GM12878 (cell line): ENCODE measurements around the gene LNX2.

ENCODE experiments used
- ATF3 ChIP-seq: IDR thresholded peaks from 2 replicates; pipeline ENCODE4 v1.6.1; 2011; ENCODE audit warnings: low read depth, mild to moderate bottlenecking, low read length, moderate library complexity, borderline replicate concordance; ENCODE audit errors: extremely low read depth
- BACH1 ChIP-seq: fragments of 450-650 bp; IDR thresholded peaks from 2 replicates; pipeline ENCODE4 v1.6.1; 2017; ENCODE audit warnings: mild to moderate bottlenecking, borderline replicate concordance
- CREM ChIP-seq: IDR thresholded peaks from 2 replicates; pipeline ENCODE4 v1.6.1; 2014; ENCODE audit warnings: antibody characterized with exemption, low read depth
- GABPA ChIP-seq: IDR thresholded peaks from 2 replicates; pipeline ENCODE4 v1.6.1; 2014; ENCODE audit warnings: antibody characterized with exemption, low read depth, mild to moderate bottlenecking, inconsistent platforms
- GATAD2B ChIP-seq: fragments of 450-650 bp; conservative IDR thresholded peaks from 2 replicates; pipeline ENCODE4 v1.6.1; 2017; ENCODE audit warnings: low read depth, mild to moderate bottlenecking, moderate library complexity
- JUNB ChIP-seq: IDR thresholded peaks from 2 replicates; pipeline ENCODE4 v1.6.1; 2016; ENCODE audit warnings: antibody characterized with exemption, mild to moderate bottlenecking
- MTA3 ChIP-seq: IDR thresholded peaks from 2 replicates; pipeline ENCODE4 v1.6.1; 2012; ENCODE audit warnings: low read length, inconsistent platforms, borderline replicate concordance
- MXI1 ChIP-seq: fragments of 150-350 bp; IDR thresholded peaks from 2 replicates; pipeline ENCODE4 v1.6.1; 2011; ENCODE audit warnings: low read depth, mild to moderate bottlenecking, inconsistent platforms, low read length, improper control_type of control experiment
- MYC ChIP-seq: IDR thresholded peaks from 2 replicates; pipeline ENCODE4 v1.6.1; 2011; ENCODE audit warnings: mild to moderate bottlenecking, low read length, moderate library complexity, inconsistent platforms; ENCODE audit not compliant: insufficient read depth, insufficient replicate concordance, insufficient read length, severe bottlenecking
- POLR2A ChIP-seq: IDR thresholded peaks from 2 replicates; pipeline ENCODE4 v1.6.1; 2011; ENCODE audit warnings: low read depth, mild to moderate bottlenecking, low read length
- TF ChIP-seq, protein P1 (sequence below), 3 experiments: IDR thresholded peaks in 2 of 3; conservative IDR thresholded peaks in 1 of 3; 2 replicates each; pipeline ENCODE4 v1.5.1; 2011; ENCODE audit warnings: low read depth in 3 of 3, low read length in 3 of 3, mild to moderate bottlenecking in 3 of 3, control low read depth in 2 of 3, moderate library complexity in 2 of 3, inconsistent platforms in 1 of 3, mixed read lengths in 1 of 3; ENCODE audit not compliant: control insufficient read depth in 2 of 3, insufficient read depth in 1 of 3; ENCODE audit errors: extremely low read depth in 1 of 3

GRCh38 chr13:27665761-27666160 is 45.4 kb upstream of the LNX2 start:
- TF ChIP-seq, protein P1, sequence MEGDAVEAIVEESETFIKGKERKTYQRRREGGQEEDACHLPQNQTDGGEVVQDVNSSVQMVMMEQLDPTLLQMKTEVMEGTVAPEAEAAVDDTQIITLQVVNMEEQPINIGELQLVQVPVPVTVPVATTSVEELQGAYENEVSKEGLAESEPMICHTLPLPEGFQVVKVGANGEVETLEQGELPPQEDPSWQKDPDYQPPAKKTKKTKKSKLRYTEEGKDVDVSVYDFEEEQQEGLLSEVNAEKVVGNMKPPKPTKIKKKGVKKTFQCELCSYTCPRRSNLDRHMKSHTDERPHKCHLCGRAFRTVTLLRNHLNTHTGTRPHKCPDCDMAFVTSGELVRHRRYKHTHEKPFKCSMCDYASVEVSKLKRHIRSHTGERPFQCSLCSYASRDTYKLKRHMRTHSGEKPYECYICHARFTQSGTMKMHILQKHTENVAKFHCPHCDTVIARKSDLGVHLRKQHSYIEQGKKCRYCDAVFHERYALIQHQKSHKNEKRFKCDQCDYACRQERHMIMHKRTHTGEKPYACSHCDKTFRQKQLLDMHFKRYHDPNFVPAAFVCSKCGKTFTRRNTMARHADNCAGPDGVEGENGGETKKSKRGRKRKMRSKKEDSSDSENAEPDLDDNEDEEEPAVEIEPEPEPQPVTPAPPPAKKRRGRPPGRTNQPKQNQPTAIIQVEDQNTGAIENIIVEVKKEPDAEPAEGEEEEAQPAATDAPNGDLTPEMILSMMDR (IDR thresholded peaks at IDR 0.05 in 2 of 3, conservative IDR thresholded peaks at IDR 0.05 in 1 of 3; ENCODE audit: control insufficient read depth in 2 of 3, extremely low read depth in 1 of 3, insufficient read depth in 1 of 3, low read depth in 3 of 3, low read length in 3 of 3): no peak
- TF ChIP-seq MXI1: no peak
- TF ChIP-seq JUNB: no peak
- no peak for TF ChIP-seq POLR2A
- TF ChIP-seq BACH1: no peak
- no peak for TF ChIP-seq MYC
- TF ChIP-seq GATAD2B: no peak
- TF ChIP-seq CREM: no peak
- TF ChIP-seq ATF3: no peak
- no peak for TF ChIP-seq MTA3
- TF ChIP-seq GABPA: no peak
